GM23338 (cell line): ENCODE results near the gene DNAJC10. TPM values are rescaled to one million over a fixed set of nuclear protein-coding genes. Genes with fewer than 3 reads are reported as not detected.
A peak's percentile ranks its signal among the peaks of the same experiment; 100 is the strongest.

Experiments used
- ATAC-seq: fragments of 200-7000 bp; cut with Tn5 transposase; 3 replicates; pipeline ENCODE4 v1.9.1; 2020
- DNase-seq: peaks from one replicate; pipeline ENCODE4 v3.0.0-alpha.2; 2015; ENCODE audit warnings: low spot score
- H2AFZ ChIP-seq: fragments of 200-600 bp; sonication (generic); 2 replicates; pipeline ENCODE4 v1.8.0; 2016; ENCODE audit warnings: antibody characterized with exemption, mild to moderate bottlenecking, moderate library complexity
- H3F3A ChIP-seq: fragments of 200-600 bp; sonication (generic); replicated peaks from 2 replicates; pipeline ENCODE4 v1.8.0; 2017; ENCODE audit warnings: antibody characterized with exemption, mixed run types, low read depth
- H3K27ac ChIP-seq: fragments of 200-600 bp; sonication (generic); 2 replicates; pipeline ENCODE4 v1.6.1; 2016; ENCODE audit warnings: low read depth
- H3K27me3 ChIP-seq: fragments of 200-600 bp; sonication (generic); 2 replicates; pipeline ENCODE4 v1.8.0; 2016; ENCODE audit warnings: mild to moderate bottlenecking, mixed run types, moderate library complexity; ENCODE audit not compliant: insufficient read depth
- H3K36me3 ChIP-seq: fragments of 200-600 bp; sonication (generic); 2 replicates; pipeline ENCODE4 v1.8.0; 2016; ENCODE audit warnings: mild to moderate bottlenecking; ENCODE audit not compliant: insufficient read depth
- H3K4me1 ChIP-seq: fragments of 200-600 bp; sonication (generic); 2 replicates; pipeline ENCODE4 v1.8.0; 2016; ENCODE audit warnings: mild to moderate bottlenecking, moderate library complexity; ENCODE audit not compliant: insufficient read depth
- H3K4me2 ChIP-seq: fragments of 200-600 bp; sonication (generic); 2 replicates; pipeline ENCODE4 v1.7.1; 2017; ENCODE audit warnings: mixed run types
- H3K4me3 ChIP-seq: fragments of 200-600 bp; sonication (generic); 2 replicates; pipeline ENCODE4 v1.6.1; 2016; ENCODE audit warnings: mixed run types
- H3K79me2 ChIP-seq: fragments of 200-600 bp; sonication (generic); replicated peaks from 2 replicates; pipeline ENCODE4 v1.8.0; 2017; ENCODE audit warnings: mild to moderate bottlenecking; ENCODE audit not compliant: insufficient read depth
- H3K9me2 ChIP-seq: fragments of 200-600 bp; sonication (generic); 2 replicates; pipeline ENCODE4 v1.8.0; 2017; ENCODE audit not compliant: insufficient read depth
- H4K20me1 ChIP-seq: fragments of 200-600 bp; sonication (generic); replicated peaks from 2 replicates; pipeline ENCODE4 v1.8.0; 2017; ENCODE audit warnings: mild to moderate bottlenecking; ENCODE audit not compliant: insufficient read depth
- H3K27ac Mint-ChIP-seq: 2 replicates; pipeline ENCODE4 v1.8.0; 2020; ENCODE audit warnings: inconsistent platforms, mild to moderate bottlenecking, moderate library complexity, mixed read lengths
- H3K27me3 Mint-ChIP-seq: 3 replicates; pipeline ENCODE4 v1.8.0; 2022; ENCODE audit warnings: low read depth, mild to moderate bottlenecking, moderate library complexity, mixed read lengths, inconsistent platforms; ENCODE audit not compliant: insufficient read depth, poor library complexity
- H3K36me3 Mint-ChIP-seq: 3 replicates; pipeline ENCODE4 v1.8.0; 2021; ENCODE audit warnings: low read depth, mild to moderate bottlenecking, inconsistent platforms, moderate library complexity, mixed read lengths
- H3K4me1 Mint-ChIP-seq: 3 replicates; pipeline ENCODE4 v1.8.0; 2020; ENCODE audit warnings: mild to moderate bottlenecking, inconsistent platforms, mixed read lengths
- H3K4me3 Mint-ChIP-seq: 3 replicates; pipeline ENCODE4 v1.8.0; 2021; ENCODE audit warnings: moderate library complexity, mild to moderate bottlenecking, inconsistent platforms, mixed read lengths
- H3K9me3 Mint-ChIP-seq: 3 replicates; pipeline ENCODE4 v1.8.0; 2020; ENCODE audit warnings: moderate library complexity, mild to moderate bottlenecking, inconsistent platforms, mixed read lengths
- EZH2 ChIP-seq: fragments of 200-600 bp; sonication (generic); IDR thresholded peaks from one replicate; pipeline ENCODE4 v1.8.0; 2017; ENCODE audit warnings: antibody characterized with exemption, mild to moderate bottlenecking, low read depth; ENCODE audit not compliant: unreplicated experiment
- NANOG ChIP-seq: IDR thresholded peaks from 2 replicates; pipeline ENCODE4 v1.6.1; 2016; ENCODE audit warnings: antibody characterized with exemption, borderline replicate concordance
- STAT1 ChIP-seq: IDR thresholded peaks from one replicate; pipeline ENCODE4 v1.6.1; 2016; ENCODE audit warnings: antibody characterized with exemption; ENCODE audit not compliant: unreplicated experiment
- polyA plus RNA-seq: library from polyadenylated mRNA; unstranded; fragments of >200 nt; fragmentation: Nextera tagmentation; extraction: Ambion mirVana; gene quantifications from 2 replicates; pipeline ENCODE4 v1.2.1, GENCODE V29; 2016
- total RNA-seq: library from RNA; depleted of rRNA; stranded (reverse); fragments of >200 nt; shearing (Covaris generic); gene quantifications from 2 replicates; pipeline ENCODE4 v1.2.3, GENCODE V29; 2014
- TF ChIP-seq, protein P1 (sequence below): fragments of 250-450 bp; sonication (Bioruptor Pico); IDR thresholded peaks from 2 replicates; pipeline ENCODE4 v1.5.0; 2020; ENCODE audit warnings: mild to moderate bottlenecking, moderate library complexity
- TF ChIP-seq, protein P2 (sequence below), 2 experiments: fragments of 200-600 bp in 1 of 2; sonication (generic) in 1 of 2; conservative IDR thresholded peaks; 2 replicates each; pipeline versions ENCODE4 v1.5.1 to v1.6.1; 2016 to 2017; ENCODE audit warnings: antibody characterized with exemption in 2 of 2, low read depth in 2 of 2, mild to moderate bottlenecking in 2 of 2, moderate library complexity in 1 of 2
- TF ChIP-seq, protein P3 (sequence below): IDR thresholded peaks from 2 replicates; pipeline ENCODE4 v1.6.1; 2016; ENCODE audit warnings: antibody characterized with exemption

DNAJC10 gene
- total and polyA plus RNA-seq, 2 experiments from 2014 or later, result 41.9 to 83.1 TPM

- H2AFZ ChIP-seq, result no peak overlapping the region
- no peaks in the 10 kb centered on the region for H3K9me2 ChIP-seq
- no peaks in the 10 kb centered on the region for H3K36me3 ChIP-seq
- no peak overlapping the region for H3K4me3 ChIP-seq
- no peaks in the 10 kb centered on the region for H3K36me3 Mint-ChIP-seq
- no peaks in the 10 kb centered on the region for H3F3A ChIP-seq
- no peak overlapping the region for H3K27ac ChIP-seq
- H3K4me1 Mint-ChIP-seq, result no peaks in the 10 kb centered on the region; the same call in 2 of the 3 replicates
- peak; percentile 75 for ATAC-seq
- H3K9me3 Mint-ChIP-seq, result no peaks in the 10 kb centered on the region
- H3K27me3 ChIP-seq, result no peaks in the 10 kb centered on the region
- no peak overlapping the region for H3K4me2 ChIP-seq
- H3K4me1 ChIP-seq, result no peaks in the 10 kb centered on the region
- peak; percentile 70 for DNase-seq
- H3K27me3 Mint-ChIP-seq, result no peaks in the 10 kb centered on the region
- no peaks in the 10 kb centered on the region for H4K20me1 ChIP-seq
- H3K27ac Mint-ChIP-seq, result no peak overlapping the region
- no peaks in the 10 kb centered on the region for H3K79me2 ChIP-seq
- TF ChIP-seq, protein P1, sequence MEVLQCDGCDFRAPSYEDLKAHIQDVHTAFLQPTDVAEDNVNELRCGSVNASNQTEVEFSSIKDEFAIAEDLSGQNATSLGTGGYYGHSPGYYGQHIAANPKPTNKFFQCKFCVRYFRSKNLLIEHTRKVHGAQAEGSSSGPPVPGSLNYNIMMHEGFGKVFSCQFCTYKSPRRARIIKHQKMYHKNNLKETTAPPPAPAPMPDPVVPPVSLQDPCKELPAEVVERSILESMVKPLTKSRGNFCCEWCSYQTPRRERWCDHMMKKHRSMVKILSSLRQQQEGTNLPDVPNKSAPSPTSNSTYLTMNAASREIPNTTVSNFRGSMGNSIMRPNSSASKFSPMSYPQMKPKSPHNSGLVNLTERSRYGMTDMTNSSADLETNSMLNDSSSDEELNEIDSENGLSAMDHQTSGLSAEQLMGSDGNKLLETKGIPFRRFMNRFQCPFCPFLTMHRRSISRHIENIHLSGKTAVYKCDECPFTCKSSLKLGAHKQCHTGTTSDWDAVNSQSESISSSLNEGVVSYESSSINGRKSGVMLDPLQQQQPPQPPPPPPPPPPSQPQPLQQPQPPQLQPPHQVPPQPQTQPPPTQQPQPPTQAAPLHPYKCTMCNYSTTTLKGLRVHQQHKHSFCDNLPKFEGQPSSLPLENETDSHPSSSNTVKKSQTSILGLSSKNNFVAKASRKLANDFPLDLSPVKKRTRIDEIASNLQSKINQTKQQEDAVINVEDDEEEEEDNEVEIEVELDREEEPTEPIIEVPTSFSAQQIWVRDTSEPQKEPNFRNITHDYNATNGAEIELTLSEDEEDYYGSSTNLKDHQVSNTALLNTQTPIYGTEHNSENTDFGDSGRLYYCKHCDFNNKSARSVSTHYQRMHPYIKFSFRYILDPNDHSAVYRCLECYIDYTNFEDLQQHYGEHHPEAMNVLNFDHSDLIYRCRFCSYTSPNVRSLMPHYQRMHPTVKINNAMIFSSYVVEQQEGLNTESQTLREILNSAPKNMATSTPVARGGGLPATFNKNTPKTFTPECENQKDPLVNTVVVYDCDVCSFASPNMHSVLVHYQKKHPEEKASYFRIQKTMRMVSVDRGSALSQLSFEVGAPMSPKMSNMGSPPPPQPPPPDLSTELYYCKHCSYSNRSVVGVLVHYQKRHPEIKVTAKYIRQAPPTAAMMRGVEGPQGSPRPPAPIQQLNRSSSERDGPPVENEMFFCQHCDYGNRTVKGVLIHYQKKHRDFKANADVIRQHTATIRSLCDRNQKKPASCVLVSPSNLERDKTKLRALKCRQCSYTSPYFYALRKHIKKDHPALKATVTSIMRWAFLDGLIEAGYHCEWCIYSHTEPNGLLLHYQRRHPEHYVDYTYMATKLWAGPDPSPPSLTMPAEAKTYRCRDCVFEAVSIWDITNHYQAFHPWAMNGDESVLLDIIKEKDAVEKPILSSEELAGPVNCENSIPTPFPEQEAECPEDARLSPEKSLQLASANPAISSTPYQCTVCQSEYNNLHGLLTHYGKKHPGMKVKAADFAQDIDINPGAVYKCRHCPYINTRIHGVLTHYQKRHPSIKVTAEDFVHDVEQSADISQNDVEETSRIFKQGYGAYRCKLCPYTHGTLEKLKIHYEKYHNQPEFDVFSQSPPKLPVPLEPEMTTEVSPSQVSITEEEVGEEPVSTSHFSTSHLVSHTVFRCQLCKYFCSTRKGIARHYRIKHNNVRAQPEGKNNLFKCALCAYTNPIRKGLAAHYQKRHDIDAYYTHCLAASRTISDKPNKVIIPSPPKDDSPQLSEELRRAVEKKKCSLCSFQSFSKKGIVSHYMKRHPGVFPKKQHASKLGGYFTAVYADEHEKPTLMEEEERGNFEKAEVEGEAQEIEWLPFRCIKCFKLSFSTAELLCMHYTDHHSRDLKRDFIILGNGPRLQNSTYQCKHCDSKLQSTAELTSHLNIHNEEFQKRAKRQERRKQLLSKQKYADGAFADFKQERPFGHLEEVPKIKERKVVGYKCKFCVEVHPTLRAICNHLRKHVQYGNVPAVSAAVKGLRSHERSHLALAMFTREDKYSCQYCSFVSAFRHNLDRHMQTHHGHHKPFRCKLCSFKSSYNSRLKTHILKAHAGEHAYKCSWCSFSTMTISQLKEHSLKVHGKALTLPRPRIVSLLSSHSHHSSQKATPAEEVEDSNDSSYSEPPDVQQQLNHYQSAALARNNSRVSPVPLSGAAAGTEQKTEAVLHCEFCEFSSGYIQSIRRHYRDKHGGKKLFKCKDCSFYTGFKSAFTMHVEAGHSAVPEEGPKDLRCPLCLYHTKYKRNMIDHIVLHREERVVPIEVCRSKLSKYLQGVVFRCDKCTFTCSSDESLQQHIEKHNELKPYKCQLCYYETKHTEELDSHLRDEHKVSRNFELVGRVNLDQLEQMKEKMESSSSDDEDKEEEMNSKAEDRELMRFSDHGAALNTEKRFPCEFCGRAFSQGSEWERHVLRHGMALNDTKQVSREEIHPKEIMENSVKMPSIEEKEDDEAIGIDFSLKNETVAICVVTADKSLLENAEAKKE (CRISPR knock-in tag), result no peak
- TF ChIP-seq STAT1 (no peak), NANOG (no peak), EZH2 (no peak)
- TF ChIP-seq, protein P2, sequence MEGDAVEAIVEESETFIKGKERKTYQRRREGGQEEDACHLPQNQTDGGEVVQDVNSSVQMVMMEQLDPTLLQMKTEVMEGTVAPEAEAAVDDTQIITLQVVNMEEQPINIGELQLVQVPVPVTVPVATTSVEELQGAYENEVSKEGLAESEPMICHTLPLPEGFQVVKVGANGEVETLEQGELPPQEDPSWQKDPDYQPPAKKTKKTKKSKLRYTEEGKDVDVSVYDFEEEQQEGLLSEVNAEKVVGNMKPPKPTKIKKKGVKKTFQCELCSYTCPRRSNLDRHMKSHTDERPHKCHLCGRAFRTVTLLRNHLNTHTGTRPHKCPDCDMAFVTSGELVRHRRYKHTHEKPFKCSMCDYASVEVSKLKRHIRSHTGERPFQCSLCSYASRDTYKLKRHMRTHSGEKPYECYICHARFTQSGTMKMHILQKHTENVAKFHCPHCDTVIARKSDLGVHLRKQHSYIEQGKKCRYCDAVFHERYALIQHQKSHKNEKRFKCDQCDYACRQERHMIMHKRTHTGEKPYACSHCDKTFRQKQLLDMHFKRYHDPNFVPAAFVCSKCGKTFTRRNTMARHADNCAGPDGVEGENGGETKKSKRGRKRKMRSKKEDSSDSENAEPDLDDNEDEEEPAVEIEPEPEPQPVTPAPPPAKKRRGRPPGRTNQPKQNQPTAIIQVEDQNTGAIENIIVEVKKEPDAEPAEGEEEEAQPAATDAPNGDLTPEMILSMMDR (conservative IDR thresholded peaks at IDR 0.05; ENCODE audit: low read depth in 2 of 2), result peak; percentile 60 to 71
- TF ChIP-seq, protein P3, sequence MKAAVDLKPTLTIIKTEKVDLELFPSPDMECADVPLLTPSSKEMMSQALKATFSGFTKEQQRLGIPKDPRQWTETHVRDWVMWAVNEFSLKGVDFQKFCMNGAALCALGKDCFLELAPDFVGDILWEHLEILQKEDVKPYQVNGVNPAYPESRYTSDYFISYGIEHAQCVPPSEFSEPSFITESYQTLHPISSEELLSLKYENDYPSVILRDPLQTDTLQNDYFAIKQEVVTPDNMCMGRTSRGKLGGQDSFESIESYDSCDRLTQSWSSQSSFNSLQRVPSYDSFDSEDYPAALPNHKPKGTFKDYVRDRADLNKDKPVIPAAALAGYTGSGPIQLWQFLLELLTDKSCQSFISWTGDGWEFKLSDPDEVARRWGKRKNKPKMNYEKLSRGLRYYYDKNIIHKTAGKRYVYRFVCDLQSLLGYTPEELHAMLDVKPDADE, result no peak
- no peak overlapping the region for H3K4me3 Mint-ChIP-seq
Measured at GRCh38 chr2:182666674-182667314, 49.3 kb upstream of the DNAJC10 start.
